SK-N-MC (cell line): ENCODE measurements around the gene JPH3.

Experiments used
- EZH2 ChIP-seq: fragments of 200-600 bp; sonication (generic); IDR thresholded peaks from one replicate; pipeline ENCODE4 v1.6.1; 2017; ENCODE audit warnings: antibody characterized with exemption
- FOXP2 ChIP-seq: optimal IDR thresholded peaks from 2 replicates; pipeline ENCODE3; 2011; ENCODE audit warnings: mild to moderate bottlenecking, moderate library complexity; ENCODE audit not compliant: insufficient read depth; ENCODE audit errors: extremely low read length, control extremely low read depth
- POLR2AphosphoS5 ChIP-seq: IDR thresholded peaks from 2 replicates; pipeline ENCODE4 v1.6.1; 2012; ENCODE audit warnings: mild to moderate bottlenecking, low read depth, low read length, borderline replicate concordance

DNA sequence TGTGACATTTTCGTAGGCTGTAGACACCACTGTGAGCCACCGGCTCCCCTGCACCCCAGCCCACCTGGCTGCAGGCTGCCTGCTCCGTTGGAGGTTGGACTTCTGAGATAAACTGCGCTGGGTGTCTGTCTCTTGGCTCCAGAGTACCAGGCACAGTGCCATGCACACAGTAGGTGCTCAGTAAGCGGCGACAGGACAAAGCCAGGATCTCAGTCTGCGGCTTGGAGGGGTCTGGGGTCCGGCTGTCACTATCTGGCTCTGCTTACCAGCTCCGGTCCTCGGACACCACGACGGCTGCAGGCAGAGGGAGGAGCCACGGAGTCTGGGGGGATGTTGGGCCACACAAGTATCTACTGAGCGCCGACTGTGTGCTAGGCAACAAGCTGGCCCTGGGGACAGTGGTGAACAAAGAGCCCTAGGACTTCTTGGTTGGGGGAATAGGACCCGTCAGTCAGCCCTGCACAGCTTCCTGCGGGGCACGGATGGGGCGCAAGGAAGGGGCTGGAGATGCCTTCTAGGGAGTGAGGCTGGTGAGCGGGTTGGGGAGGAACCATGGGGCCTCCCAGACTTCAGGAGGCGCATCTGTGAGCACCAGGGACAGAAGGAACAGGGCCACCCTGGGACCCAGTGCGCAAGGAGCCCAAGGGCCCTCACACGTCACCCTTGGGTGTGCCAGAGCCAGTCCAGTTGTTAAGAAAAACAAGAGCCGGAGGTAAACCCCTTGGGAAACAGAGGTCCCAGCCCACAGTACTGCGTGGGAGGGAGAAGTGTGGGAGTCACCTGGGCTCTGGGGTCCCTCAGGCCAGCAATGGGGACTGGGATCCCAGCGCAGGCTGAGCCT, 17.3 kb downstream of the JPH3 start:
- TF ChIP-seq POLR2AphosphoS5 (no peak), FOXP2 (no peak), EZH2 (no peak)
